HepG2 (cell line): Measurements from ENCODE around the gene STPG4. TPM values are rescaled to one million over a fixed set of nuclear protein-coding genes. Genes with fewer than 3 reads are reported as not detected.

ENCODE experiments used
- ATF6 ChIP-seq: sonication (generic); formaldehyde crosslinking; conservative IDR thresholded peaks from 2 replicates; pipeline ENCODE4 v1.4.0; 2020; ENCODE audit warnings: missing genetic modification reagents
- BRF2 ChIP-seq: sonication (generic); formaldehyde crosslinking; IDR thresholded peaks from 2 replicates; pipeline ENCODE4 v1.8.1; 2022; ENCODE audit warnings: mild to moderate bottlenecking, missing genetic modification reagents
- GPN1 ChIP-seq: sonication (generic); formaldehyde crosslinking; IDR thresholded peaks from 2 replicates; pipeline ENCODE4 v1.5.1; 2020; ENCODE audit warnings: missing genetic modification reagents, borderline replicate concordance
- HES4 ChIP-seq: sonication (generic); formaldehyde crosslinking; IDR thresholded peaks from 2 replicates; pipeline ENCODE4 v1.9.0; 2021; ENCODE audit warnings: mild to moderate bottlenecking, missing genetic modification reagents, borderline replicate concordance
- IKZF4 ChIP-seq: sonication (generic); formaldehyde crosslinking; IDR thresholded peaks from 2 replicates; pipeline ENCODE4 v1.5.1; 2020; ENCODE audit warnings: borderline replicate concordance, mild to moderate bottlenecking, low read depth, missing genetic modification reagents; ENCODE audit errors: not compliant biosample characterization
- ISX ChIP-seq: sonication (generic); formaldehyde crosslinking; conservative IDR thresholded peaks from 2 replicates; pipeline ENCODE4 v1.5.0; 2020; ENCODE audit warnings: missing genetic modification reagents
- MAF1 ChIP-seq: sonication (generic); formaldehyde crosslinking; IDR thresholded peaks from 2 replicates; pipeline ENCODE4 v1.5.0; 2020; ENCODE audit warnings: missing genetic modification reagents, borderline replicate concordance
- MEIS2 ChIP-seq: sonication (generic); formaldehyde crosslinking; IDR thresholded peaks from 2 replicates; pipeline ENCODE4 v1.9.0; 2021; ENCODE audit warnings: mild to moderate bottlenecking, missing genetic modification reagents
- MXD4 ChIP-seq: IDR thresholded peaks from 2 replicates; pipeline ENCODE4 v1.6.1; 2016; ENCODE audit warnings: mild to moderate bottlenecking, missing biosample characterization, missing genetic modification reagents
- NFYC ChIP-seq: IDR thresholded peaks from 2 replicates; pipeline ENCODE4 v1.6.1; 2016; ENCODE audit warnings: missing genetic modification reagents, missing compliant biosample characterization
- PHB2 ChIP-seq: fragments of 450-650 bp; IDR thresholded peaks from 2 replicates; pipeline ENCODE4 v1.6.1; 2018; ENCODE audit not compliant: partially characterized antibody
- SMAD9 ChIP-seq: sonication (generic); formaldehyde crosslinking; IDR thresholded peaks from 2 replicates; pipeline ENCODE4 v1.5.1; 2020; ENCODE audit warnings: mild to moderate bottlenecking, missing genetic modification reagents
- SNAPC2 ChIP-seq: sonication (generic); formaldehyde crosslinking; IDR thresholded peaks from 2 replicates; pipeline ENCODE4 v1.8.1; 2022; ENCODE audit warnings: mild to moderate bottlenecking, missing genetic modification reagents
- SOX13 ChIP-seq, 3 experiments: fragments of 450-650 bp in 1 of 3; sonication (generic) in 1 of 3; formaldehyde crosslinking in 1 of 3; IDR thresholded peaks in 2 of 3; conservative IDR thresholded peaks in 1 of 3; 2 replicates each; pipeline versions ENCODE4 v1.5.0 to v1.6.1; 2016 to 2020; ENCODE audit warnings: antibody characterized with exemption in 1 of 3, mild to moderate bottlenecking in 1 of 3, missing compliant biosample characterization in 1 of 3, missing genetic modification reagents in 1 of 3, moderate library complexity in 1 of 3
- TP53 ChIP-seq: sonication (generic); formaldehyde crosslinking; conservative IDR thresholded peaks from 2 replicates; pipeline ENCODE4 v1.4.0; 2020; ENCODE audit warnings: missing genetic modification reagents
- ZNF160 ChIP-seq: sonication (generic); formaldehyde crosslinking; IDR thresholded peaks from 2 replicates; pipeline ENCODE4 v1.8.0; 2022; ENCODE audit warnings: mild to moderate bottlenecking, inconsistent platforms, missing genetic modification reagents
- ZNF232 ChIP-seq: sonication (generic); formaldehyde crosslinking; IDR thresholded peaks from 2 replicates; pipeline ENCODE4 v1.4.0; 2020; ENCODE audit warnings: missing genetic modification reagents, borderline replicate concordance
- ZNF263 ChIP-seq: sonication (generic); formaldehyde crosslinking; IDR thresholded peaks from 2 replicates; pipeline ENCODE4 v1.4.0; 2020; ENCODE audit warnings: missing genetic modification reagents
- ZNF382 ChIP-seq: sonication (generic); formaldehyde crosslinking; IDR thresholded peaks from 2 replicates; pipeline ENCODE4 v1.5.0; 2020; ENCODE audit warnings: missing genetic modification reagents, mild to moderate bottlenecking, borderline replicate concordance
- ZNF451 ChIP-seq: sonication (generic); formaldehyde crosslinking; IDR thresholded peaks from 2 replicates; pipeline ENCODE4 v1.5.0; 2020; ENCODE audit warnings: mild to moderate bottlenecking, missing genetic modification reagents
- ZNF773 ChIP-seq: sonication (generic); formaldehyde crosslinking; IDR thresholded peaks from 2 replicates; pipeline ENCODE4 v1.4.0; 2020; ENCODE audit warnings: missing genetic modification reagents, borderline replicate concordance
- polyA plus RNA-seq, 8 experiments: library from polyadenylated mRNA; depleted of rRNA in 3 of 8; stranded (reverse) in 7 of 8; unstranded in 1 of 8; fragments of >200 nt; fragmentation: Illumina TruSeq in 4 of 8; extraction: Trizol in 4 of 8; gene quantifications; 2 replicates each; pipeline versions ENCODE4 v1.2.1 to v1.2.3, GENCODE V29; 2011 to 2016; ENCODE audit warnings: low read depth in 4 of 8, missing spikeins in 1 of 8, mixed read lengths in 1 of 8; ENCODE audit not compliant: insufficient read depth in 1 of 8
- total RNA-seq, 5 experiments: library from RNA; depleted of rRNA; stranded (reverse); fragments of >200 nt; fragmentation: Illumina TruSeq; extraction: Trizol; gene quantifications; 2 replicates each; pipeline ENCODE4 v1.2.3, GENCODE V29; 2016; ENCODE audit warnings: low read depth in 1 of 5
- TF ChIP-seq, protein P1 (sequence below): sonication (generic); formaldehyde crosslinking; IDR thresholded peaks from 2 replicates; pipeline ENCODE4 v1.5.1; 2020; ENCODE audit warnings: mild to moderate bottlenecking, missing genetic modification reagents, borderline replicate concordance
- TF ChIP-seq, protein P2 (sequence below): sonication (generic); formaldehyde crosslinking; IDR thresholded peaks from 2 replicates; pipeline ENCODE4 v1.5.0; 2020; ENCODE audit warnings: missing genetic modification reagents

The STPG4 gene
- total and polyA plus RNA-seq, 2 of the 13 experiments (the other 11 are each of a cell fraction or from before 2014, with no cell fraction given): 0.11 to 0.15 TPM

- TF ChIP-seq ZNF773 (CRISPR knock-in tag) (0 out of 2 replicates have a peak, but pooled peaks have one; percentile 7), NFYC (CRISPR knock-in tag) (no peak), ISX (peak; percentile 95), MAF1 (CRISPR knock-in tag) (peak; percentile 42; the same call in 1 of the 2 replicates), GPN1 (CRISPR knock-in tag) (no peak), ZNF382 (CRISPR knock-in tag) (no peak), ZNF263 (CRISPR knock-in tag) (no peak), ATF6 (0 out of 2 replicates have a peak, but pooled peaks have one; percentile 24), SNAPC2 (0 out of 2 replicates have a peak, but pooled peaks have one; percentile 5), MEIS2 (CRISPR knock-in tag) (peak; percentile 11; the same call in 1 of the 2 replicates), ZNF451 (CRISPR knock-in tag) (no peak), TP53 (0 out of 2 replicates have a peak, but pooled peaks have one; percentile 12), PHB2 (no peak), BRF2 (CRISPR knock-in tag) (peak; percentile 5; the same call in 1 of the 2 replicates), ZNF160 (CRISPR knock-in tag) (no peak; the same call in 1 of the 2 replicates), SOX13 (IDR thresholded peaks at IDR 0.05) (no peak), SOX13 (CRISPR knock-in tag; conservative IDR thresholded peaks at IDR 0.05 in 1 of 2, IDR thresholded peaks at IDR 0.05 in 1 of 2) (0 out of 4 replicates have a peak, but pooled peaks of 1 of the 2 experiments have one; percentile 85), MXD4 (CRISPR knock-in tag) (peak; percentile 7; the same call in 1 of the 2 replicates), HES4 (CRISPR knock-in tag) (no peak), IKZF4 (CRISPR knock-in tag) (no peak), SMAD9 (CRISPR knock-in tag) (no peak), ZNF232 (CRISPR knock-in tag) (peak; percentile 43; the same call in 1 of the 2 replicates)
- TF ChIP-seq, protein P1, sequence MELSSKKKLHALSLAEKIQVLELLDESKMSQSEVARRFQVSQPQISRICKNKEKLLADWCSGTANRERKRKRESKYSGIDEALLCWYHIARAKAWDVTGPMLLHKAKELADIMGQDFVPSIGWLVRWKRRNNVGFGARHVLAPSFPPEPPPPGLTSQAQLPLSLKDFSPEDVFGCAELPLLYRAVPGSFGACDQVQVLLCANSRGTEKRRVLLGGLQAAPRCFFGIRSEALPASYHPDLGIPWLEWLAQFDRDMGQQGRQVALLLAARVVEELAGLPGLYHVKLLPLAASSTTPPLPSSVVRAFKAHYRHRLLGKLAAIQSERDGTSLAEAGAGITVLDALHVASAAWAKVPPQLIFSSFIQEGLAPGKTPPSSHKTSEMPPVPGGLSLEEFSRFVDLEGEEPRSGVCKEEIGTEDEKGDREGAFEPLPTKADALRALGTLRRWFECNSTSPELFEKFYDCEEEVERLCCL (CRISPR knock-in tag): 0 out of 2 replicates have a peak, but pooled peaks have one; percentile 24
- TF ChIP-seq, protein P2, sequence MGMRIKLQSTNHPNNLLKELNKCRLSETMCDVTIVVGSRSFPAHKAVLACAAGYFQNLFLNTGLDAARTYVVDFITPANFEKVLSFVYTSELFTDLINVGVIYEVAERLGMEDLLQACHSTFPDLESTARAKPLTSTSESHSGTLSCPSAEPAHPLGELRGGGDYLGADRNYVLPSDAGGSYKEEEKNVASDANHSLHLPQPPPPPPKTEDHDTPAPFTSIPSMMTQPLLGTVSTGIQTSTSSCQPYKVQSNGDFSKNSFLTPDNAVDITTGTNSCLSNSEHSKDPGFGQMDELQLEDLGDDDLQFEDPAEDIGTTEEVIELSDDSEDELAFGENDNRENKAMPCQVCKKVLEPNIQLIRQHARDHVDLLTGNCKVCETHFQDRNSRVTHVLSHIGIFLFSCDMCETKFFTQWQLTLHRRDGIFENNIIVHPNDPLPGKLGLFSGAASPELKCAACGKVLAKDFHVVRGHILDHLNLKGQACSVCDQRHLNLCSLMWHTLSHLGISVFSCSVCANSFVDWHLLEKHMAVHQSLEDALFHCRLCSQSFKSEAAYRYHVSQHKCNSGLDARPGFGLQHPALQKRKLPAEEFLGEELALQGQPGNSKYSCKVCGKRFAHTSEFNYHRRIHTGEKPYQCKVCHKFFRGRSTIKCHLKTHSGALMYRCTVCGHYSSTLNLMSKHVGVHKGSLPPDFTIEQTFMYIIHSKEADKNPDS (CRISPR knock-in tag): 0 out of 2 replicates have a peak, but pooled peaks have one; percentile 5
These were observed 22.0 kb upstream of the STPG4 start (continued) for GRCh38 chr2:47177043-47177565.
